ENCODE measurements around the gene CEP89. TPM values are rescaled to one million over a fixed set of nuclear protein-coding genes. Genes with fewer than 3 reads are reported as not detected.

The CEP89 gene
- total RNA-seq, 1 experiment from 2014 or later, result 21.1 TPM

DNA sequence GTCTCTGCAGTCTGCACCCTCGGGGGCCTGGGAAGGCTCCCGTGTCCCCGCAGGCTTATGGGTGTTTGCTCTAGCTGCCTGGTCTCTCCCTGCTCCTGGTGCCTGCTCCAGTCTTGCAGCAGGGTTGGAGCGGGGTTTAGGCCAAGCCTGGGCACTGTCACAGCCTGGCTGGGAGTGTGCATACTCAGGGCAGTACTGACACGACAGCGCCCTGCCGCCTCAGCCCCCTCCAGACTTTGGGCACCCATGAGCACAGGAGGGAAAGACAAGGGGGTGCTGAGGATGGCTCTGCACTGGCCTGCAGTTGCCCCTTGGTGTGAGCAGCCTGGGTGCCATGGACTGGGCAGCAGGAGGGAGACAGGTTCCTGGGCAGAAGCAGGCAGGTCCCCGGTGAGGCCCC is 35.7 kb downstream of the CEP89 start (continued):
- TF ChIP-seq, protein P1, sequence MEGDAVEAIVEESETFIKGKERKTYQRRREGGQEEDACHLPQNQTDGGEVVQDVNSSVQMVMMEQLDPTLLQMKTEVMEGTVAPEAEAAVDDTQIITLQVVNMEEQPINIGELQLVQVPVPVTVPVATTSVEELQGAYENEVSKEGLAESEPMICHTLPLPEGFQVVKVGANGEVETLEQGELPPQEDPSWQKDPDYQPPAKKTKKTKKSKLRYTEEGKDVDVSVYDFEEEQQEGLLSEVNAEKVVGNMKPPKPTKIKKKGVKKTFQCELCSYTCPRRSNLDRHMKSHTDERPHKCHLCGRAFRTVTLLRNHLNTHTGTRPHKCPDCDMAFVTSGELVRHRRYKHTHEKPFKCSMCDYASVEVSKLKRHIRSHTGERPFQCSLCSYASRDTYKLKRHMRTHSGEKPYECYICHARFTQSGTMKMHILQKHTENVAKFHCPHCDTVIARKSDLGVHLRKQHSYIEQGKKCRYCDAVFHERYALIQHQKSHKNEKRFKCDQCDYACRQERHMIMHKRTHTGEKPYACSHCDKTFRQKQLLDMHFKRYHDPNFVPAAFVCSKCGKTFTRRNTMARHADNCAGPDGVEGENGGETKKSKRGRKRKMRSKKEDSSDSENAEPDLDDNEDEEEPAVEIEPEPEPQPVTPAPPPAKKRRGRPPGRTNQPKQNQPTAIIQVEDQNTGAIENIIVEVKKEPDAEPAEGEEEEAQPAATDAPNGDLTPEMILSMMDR (IDR thresholded peaks at IDR 0.05), result no peak
- TF ChIP-seq ZNF263 (CRISPR knock-in tag; IDR thresholded peaks at IDR 0.05; ENCODE audit: low read depth) (no peak), ATF1 (CRISPR knock-in tag; IDR thresholded peaks at IDR 0.05) (no peak), ZNF671 (CRISPR knock-in tag; IDR thresholded peaks at IDR 0.05) (no peak), ZNF532 (CRISPR knock-in tag; IDR thresholded peaks at IDR 0.05; ENCODE audit: borderline replicate concordance) (no peak)
- TF ChIP-seq, protein P2, sequence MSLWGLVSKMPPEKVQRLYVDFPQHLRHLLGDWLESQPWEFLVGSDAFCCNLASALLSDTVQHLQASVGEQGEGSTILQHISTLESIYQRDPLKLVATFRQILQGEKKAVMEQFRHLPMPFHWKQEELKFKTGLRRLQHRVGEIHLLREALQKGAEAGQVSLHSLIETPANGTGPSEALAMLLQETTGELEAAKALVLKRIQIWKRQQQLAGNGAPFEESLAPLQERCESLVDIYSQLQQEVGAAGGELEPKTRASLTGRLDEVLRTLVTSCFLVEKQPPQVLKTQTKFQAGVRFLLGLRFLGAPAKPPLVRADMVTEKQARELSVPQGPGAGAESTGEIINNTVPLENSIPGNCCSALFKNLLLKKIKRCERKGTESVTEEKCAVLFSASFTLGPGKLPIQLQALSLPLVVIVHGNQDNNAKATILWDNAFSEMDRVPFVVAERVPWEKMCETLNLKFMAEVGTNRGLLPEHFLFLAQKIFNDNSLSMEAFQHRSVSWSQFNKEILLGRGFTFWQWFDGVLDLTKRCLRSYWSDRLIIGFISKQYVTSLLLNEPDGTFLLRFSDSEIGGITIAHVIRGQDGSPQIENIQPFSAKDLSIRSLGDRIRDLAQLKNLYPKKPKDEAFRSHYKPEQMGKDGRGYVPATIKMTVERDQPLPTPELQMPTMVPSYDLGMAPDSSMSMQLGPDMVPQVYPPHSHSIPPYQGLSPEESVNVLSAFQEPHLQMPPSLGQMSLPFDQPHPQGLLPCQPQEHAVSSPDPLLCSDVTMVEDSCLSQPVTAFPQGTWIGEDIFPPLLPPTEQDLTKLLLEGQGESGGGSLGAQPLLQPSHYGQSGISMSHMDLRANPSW (CRISPR knock-in tag; conservative IDR thresholded peaks at IDR 0.05; ENCODE audit: low read depth), result no peak

- POLR2A ChIA-PET, result no interaction called here
- Mint-ChIP-seq H3K27ac (no peak overlapping the region; the same call in 1 of the 2 replicates), H3K4me3 (no peak overlapping the region), H3K27me3 (ENCODE audit: low read depth) (no peaks in the 10 kb centered on the region), H3K4me1 (no peaks in the 10 kb centered on the region), H3K9me3 (no peaks in the 10 kb centered on the region), H3K36me3 (peaks cover 8% of the 10 kb centered on the region; the same call in 1 of the 2 replicates)
- ATAC-seq (no peak), DNase-seq (ENCODE audit: low spot score) (no peak)
- TF ChIP-seq TEAD4 (CRISPR knock-in tag; IDR thresholded peaks at IDR 0.05) (no peak), NR2C2 (CRISPR knock-in tag; IDR thresholded peaks at IDR 0.05) (no peak)
- TF ChIP-seq, protein P3, sequence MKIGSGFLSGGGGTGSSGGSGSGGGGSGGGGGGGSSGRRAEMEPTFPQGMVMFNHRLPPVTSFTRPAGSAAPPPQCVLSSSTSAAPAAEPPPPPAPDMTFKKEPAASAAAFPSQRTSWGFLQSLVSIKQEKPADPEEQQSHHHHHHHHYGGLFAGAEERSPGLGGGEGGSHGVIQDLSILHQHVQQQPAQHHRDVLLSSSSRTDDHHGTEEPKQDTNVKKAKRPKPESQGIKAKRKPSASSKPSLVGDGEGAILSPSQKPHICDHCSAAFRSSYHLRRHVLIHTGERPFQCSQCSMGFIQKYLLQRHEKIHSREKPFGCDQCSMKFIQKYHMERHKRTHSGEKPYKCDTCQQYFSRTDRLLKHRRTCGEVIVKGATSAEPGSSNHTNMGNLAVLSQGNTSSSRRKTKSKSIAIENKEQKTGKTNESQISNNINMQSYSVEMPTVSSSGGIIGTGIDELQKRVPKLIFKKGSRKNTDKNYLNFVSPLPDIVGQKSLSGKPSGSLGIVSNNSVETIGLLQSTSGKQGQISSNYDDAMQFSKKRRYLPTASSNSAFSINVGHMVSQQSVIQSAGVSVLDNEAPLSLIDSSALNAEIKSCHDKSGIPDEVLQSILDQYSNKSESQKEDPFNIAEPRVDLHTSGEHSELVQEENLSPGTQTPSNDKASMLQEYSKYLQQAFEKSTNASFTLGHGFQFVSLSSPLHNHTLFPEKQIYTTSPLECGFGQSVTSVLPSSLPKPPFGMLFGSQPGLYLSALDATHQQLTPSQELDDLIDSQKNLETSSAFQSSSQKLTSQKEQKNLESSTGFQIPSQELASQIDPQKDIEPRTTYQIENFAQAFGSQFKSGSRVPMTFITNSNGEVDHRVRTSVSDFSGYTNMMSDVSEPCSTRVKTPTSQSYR (CRISPR knock-in tag; IDR thresholded peaks at IDR 0.05), result no peak
- CTCF ChIA-PET, result no interaction called here
Observed at GRCh38 chr19:32935629-32936028, 36.1 kb downstream of the CEP89 start.

- ChIA-PET CTCF (no interaction called here), POLR2A (no interaction called here)
- no peak for TF ChIP-seq HMGA2 (CRISPR knock-in tag; IDR thresholded peaks at IDR 0.05)
- no peak for TF ChIP-seq SMAD4 (CRISPR knock-in tag; IDR thresholded peaks at IDR 0.05)
- no peak for TF ChIP-seq ZNF532 (CRISPR knock-in tag; IDR thresholded peaks at IDR 0.05; ENCODE audit: borderline replicate concordance)
- no peak for TF ChIP-seq ZNF232 (CRISPR knock-in tag; IDR thresholded peaks at IDR 0.05)
- TF ChIP-seq NFE2L1 (CRISPR knock-in tag; IDR thresholded peaks at IDR 0.05), result no peak
- Mint-ChIP-seq H3K4me1 (no peaks in the 10 kb centered on the region), H3K9me3 (peaks cover 5% of the 10 kb centered on the region), H3K4me3 (no peak overlapping the region), H3K27ac (no peak overlapping the region), H3K36me3 (peaks cover 23% of the 10 kb centered on the region), H3K27me3 (ENCODE audit: low read depth) (no peaks in the 10 kb centered on the region)
- ATAC-seq, result no peak
- DNase-seq (ENCODE audit: low spot score), result no peak
Observed at GRCh38 chr19:32933571-32933970, 38.2 kb downstream of the CEP89 start.
